Gastrocnemius medialis (tissue), 4 donors: Measurements from ENCODE around the gene PBX1. TPM values are rescaled to one million over a fixed set of nuclear protein-coding genes. Genes with fewer than 3 reads are reported as not detected.

Source experiments
- ATAC-seq, 2 donors: fragments of 150-250 bp; one replicate each; pipeline ENCODE4 v1.9.1; 2016
- DNase-seq, 2 donors: peaks; one replicate each; pipeline ENCODE4 v3.0.0-alpha.2; 2019
- H3K27ac ChIP-seq, 4 donors: fragments of 200-600 bp; sonication (generic); 1 replicate in 1 of 4; 2 replicates in 3 of 4; pipeline ENCODE4 v1.5.1; 2016 to 2018; ENCODE audit warnings: mild to moderate bottlenecking in 2 of 4, moderate library complexity in 1 of 4
- H3K27me3 ChIP-seq, 3 donors: fragments of 200-600 bp; sonication (generic) in 2 of 3; 1 replicate in 1 of 3; 2 replicates in 2 of 3; pipeline versions ENCODE4 v1.5.1 to v1.6.0; 2016 to 2019; ENCODE audit warnings: mild to moderate bottlenecking in 1 of 3, moderate library complexity in 1 of 3
- H3K36me3 ChIP-seq, 2 donors: fragments of 200-600 bp; sonication (generic) in 1 of 2; one replicate each; pipeline ENCODE4 v1.5.1; 2017 to 2018
- H3K4me1 ChIP-seq, 2 donors: fragments of 200-600 bp; sonication (generic) in 1 of 2; one replicate each; pipeline ENCODE4 v1.5.1; 2016 to 2017; ENCODE audit warnings: mild to moderate bottlenecking in 2 of 2
- H3K4me3 ChIP-seq, 4 donors: fragments of 200-600 bp; sonication (generic) in 3 of 4; 1 replicate in 1 of 4; 2 replicates in 3 of 4; pipeline ENCODE4 v1.5.1; 2016 to 2019; ENCODE audit warnings: mild to moderate bottlenecking in 2 of 4
- H3K9me3 ChIP-seq, 3 donors: fragments of 200-600 bp; sonication (generic) in 2 of 3; 1 replicate in 1 of 3; 2 replicates in 2 of 3; pipeline ENCODE4 v1.5.1; 2016 to 2019
- CTCF ChIP-seq, 5 experiments: fragments of 450-650 bp in 3 of 5; fragments of 200-600 bp in 2 of 5; sonication (generic) in 2 of 5; IDR thresholded peaks in 4 of 5; conservative IDR thresholded peaks in 1 of 5; 1 replicate in 4 of 5; 2 replicates in 1 of 5; pipeline ENCODE4 v1.5.1; 2016 to 2019; ENCODE audit warnings: antibody characterized with exemption in 5 of 5, mild to moderate bottlenecking in 3 of 5, moderate library complexity in 3 of 5
- POLR2A ChIP-seq, 2 donors: fragments of 450-650 bp; IDR thresholded peaks; one replicate each; pipeline ENCODE4 v1.6.1; 2017; ENCODE audit warnings: antibody characterized with exemption in 2 of 2, mild to moderate bottlenecking in 2 of 2, moderate library complexity in 2 of 2
- in situ Hi-C, 4 donors: fragments of 200-750 bp; cut with MboI; loops; one replicate each; pipeline versions ENCODE4 v1.15.0 to v1.8.0; 2017; ENCODE audit warnings: low sequenced_read_pairs in 4 of 4
- intact Hi-C: fragments of 100-400 bp; cut with DNase I; formaldehyde crosslinking; loops from one replicate; pipeline ENCODE4 v1.15.1; 2023; ENCODE audit warnings: low total_unique reads
- total RNA-seq, 4 donors: library from RNA; depleted of rRNA; stranded (reverse); fragments of >200 nt; gene quantifications; one replicate each; pipeline versions ENCODE4 v1.1.0 to v1.2.3, GENCODE V29; 2016

The PBX1 gene
- total RNA-seq, 4 donors from 2014 or later, result 21.7 to 36.5 (median 29.0) TPM

GRCh38 chr1:164515711-164516331, 43.2 kb upstream of the PBX1 start:
- intact Hi-C loops, result loop anchor here (2.0 to 5.0 kb wide), 3 partner anchors 43 to 306 kb away; partner anchors contain the start of gene PBX1
- TF ChIP-seq POLR2A (IDR thresholded peaks at IDR 0.05), result no peak
- no peaks in the 10 kb centered on the region for H3K27me3 ChIP-seq
- ATAC-seq, result no peak
- H3K9me3 ChIP-seq, result no peaks in the 10 kb centered on the region
- H3K4me1 ChIP-seq, result peaks cover 14 to 16% of the 10 kb centered on the region in 2 donors
- no peak for DNase-seq
- H3K36me3 ChIP-seq, result no peaks in the 10 kb centered on the region
- in situ Hi-C loops, result no loop called here
- peak overlapping the region; percentile 1 to 60 (median 23) for H3K27ac ChIP-seq
- no peak overlapping the region for H3K4me3 ChIP-seq

GRCh38 chr1:164516591-164516990, 42.4 kb upstream of the PBX1 start:
- intact Hi-C loops, result loop anchor here (5.0 kb wide), 2 partner anchors 271 to 306 kb away; no protein-coding TSS in a partner anchor

GRCh38 chr1:164518692-164519332, 40.2 kb upstream of the PBX1 start:
- DNase-seq (no peak), ATAC-seq (no peak)
- H3K4me1 ChIP-seq, result peaks cover 14 to 16% of the 10 kb centered on the region in 2 donors
- intact Hi-C loops, result loop anchor here (5.0 kb wide), 2 partner anchors 268 to 303 kb away; no protein-coding TSS in a partner anchor
- H3K36me3 ChIP-seq, result no peaks in the 10 kb centered on the region
- no peak for TF ChIP-seq CTCF (IDR thresholded peaks at IDR 0.05 in 4 of 5, conservative IDR thresholded peaks at IDR 0.05 in 1 of 5)
- no peak for TF ChIP-seq POLR2A (IDR thresholded peaks at IDR 0.05)
- in situ Hi-C loops, result no loop called here
- no peak overlapping the region for H3K4me3 ChIP-seq
- H3K27me3 ChIP-seq, result no peaks in the 10 kb centered on the region
- H3K9me3 ChIP-seq, result no peaks in the 10 kb centered on the region
- H3K27ac ChIP-seq, result no peak overlapping the region

More at GRCh38 chr1:164516591-164516990, 42.4 kb upstream of the PBX1 start:
- in situ Hi-C loops, result no loop called here
- Histone ChIP-seq H3K27ac (no peak overlapping the region), H3K9me3 (no peaks in the 10 kb centered on the region), H3K36me3 (no peaks in the 10 kb centered on the region), H3K4me1 (peaks cover 14 to 16% of the 10 kb centered on the region in 2 donors), H3K27me3 (no peaks in the 10 kb centered on the region), H3K4me3 (no peak overlapping the region)
- no peak for TF ChIP-seq CTCF (IDR thresholded peaks at IDR 0.05 in 4 of 5, conservative IDR thresholded peaks at IDR 0.05 in 1 of 5)
- no peak for TF ChIP-seq POLR2A (IDR thresholded peaks at IDR 0.05)
- ATAC-seq, result no peak
- DNase-seq, result no peak

- H3K4me1 ChIP-seq, result peaks cover 14 to 16% of the 10 kb centered on the region in 2 donors
- ATAC-seq, result no peak
- no peak for DNase-seq
- H3K27ac ChIP-seq, result no peak overlapping the region
- in situ Hi-C loops, result no loop called here
- no peaks in the 10 kb centered on the region for H3K36me3 ChIP-seq
- H3K9me3 ChIP-seq, result no peaks in the 10 kb centered on the region
- H3K4me3 ChIP-seq, result no peak overlapping the region
- H3K27me3 ChIP-seq, result no peaks in the 10 kb centered on the region
- intact Hi-C loops, result loop anchor here (5.0 kb wide), 2 partner anchors 268 to 303 kb away; no protein-coding TSS in a partner anchor
- TF ChIP-seq CTCF (IDR thresholded peaks at IDR 0.05 in 4 of 5, conservative IDR thresholded peaks at IDR 0.05 in 1 of 5) (no peak), POLR2A (IDR thresholded peaks at IDR 0.05) (no peak)
Measured at GRCh38 chr1:164519426-164519825, 39.6 kb upstream of the PBX1 start.

- ATAC-seq (no peak), DNase-seq (no peak)
- Histone ChIP-seq H3K4me1 (no peaks in the 10 kb centered on the region), H3K27ac (no peak overlapping the region), H3K27me3 (no peaks in the 10 kb centered on the region), H3K36me3 (no peaks in the 10 kb centered on the region), H3K4me3 (no peak overlapping the region), H3K9me3 (peaks cover 0 to 3% (median 0%) of the 10 kb centered on the region in 3 donors)
- in situ Hi-C loops, result no loop called here
- intact Hi-C loops, result no loop called here
- TF ChIP-seq CTCF (IDR thresholded peaks at IDR 0.05 in 4 of 5, conservative IDR thresholded peaks at IDR 0.05 in 1 of 5) (no peak), POLR2A (IDR thresholded peaks at IDR 0.05) (no peak)
Measured at GRCh38 chr1:164524810-164525209, 34.2 kb upstream of the PBX1 start.
